GM23248 (cell line): ENCODE measurements around the gene OGFOD1.

ENCODE experiments used
- EZH2 ChIP-seq: fragments of 200-600 bp; sonication (generic); IDR thresholded peaks from 2 replicates; pipeline ENCODE4 v1.6.1; 2018; ENCODE audit warnings: antibody characterized with exemption, mild to moderate bottlenecking; ENCODE audit not compliant: insufficient read depth, poor library complexity, severe bottlenecking
- EZH2phosphoT487 ChIP-seq: fragments of 200-600 bp; sonication (generic); IDR thresholded peaks from 2 replicates; pipeline ENCODE4 v1.6.1; 2018; ENCODE audit warnings: antibody characterized with exemption, moderate library complexity, mild to moderate bottlenecking, low read depth; ENCODE audit not compliant: insufficient read depth

GRCh38 chr16:56482683-56483236, 31.4 kb downstream of the OGFOD1 start:
- no peak for TF ChIP-seq EZH2phosphoT487
- no peak for TF ChIP-seq EZH2
